Kidney (tissue), 14 donors: Measurements from ENCODE around the gene MPZL1. TPM values are rescaled to one million over a fixed set of nuclear protein-coding genes. Genes with fewer than 3 reads are reported as not detected.
"Not testable (repeated sequence)": the region's sequence is repeated elsewhere in the genome, so short reads cannot be mapped to it uniquely, and the experiment has no call there.

ENCODE experiments used
- DNase-seq, 5 donors: peaks; one replicate each; pipeline ENCODE4 v3.0.0-alpha.2; 2013 to 2020
- FAIRE-seq: peaks from 2 replicates; lab custom pipeline; 2012; peaks lifted over from hg19 to GRCh38; lab: Jason Lieb, UNC
- H3K27ac ChIP-seq, 2 donors: one replicate each; pipeline ENCODE4 v1.7.0; 2013; ENCODE audit warnings: low read depth in 2 of 2, low read length in 2 of 2, inconsistent platforms in 1 of 2
- H3K27me3 ChIP-seq: one replicate; pipeline ENCODE4 v1.7.1; 2013; ENCODE audit warnings: low read length, inconsistent platforms; ENCODE audit not compliant: control insufficient read depth, insufficient read depth
- H3K36me3 ChIP-seq, 3 donors: one replicate each; pipeline versions ENCODE4 v1.7.0 to v1.7.1; 2013; ENCODE audit warnings: low read length in 3 of 3, control low read depth in 1 of 3, inconsistent platforms in 1 of 3; ENCODE audit not compliant: insufficient read depth in 3 of 3, control insufficient read depth in 2 of 3
- H3K4me1 ChIP-seq, 3 donors: one replicate each; pipeline versions ENCODE4 v1.7.0 to v1.7.1; 2013; ENCODE audit warnings: low read length in 3 of 3, inconsistent platforms in 1 of 3, low read depth in 1 of 3; ENCODE audit not compliant: control insufficient read depth in 2 of 3, insufficient read depth in 2 of 3
- H3K4me3 ChIP-seq, 3 donors: one replicate each; pipeline versions ENCODE4 v1.7.0 to v1.8.1; 2013; ENCODE audit warnings: low read length in 3 of 3, control low read depth in 1 of 3, inconsistent platforms in 1 of 3
- H3K9ac ChIP-seq, 3 donors: one replicate each; pipeline versions ENCODE4 v1.7.0 to v1.7.1; 2013; ENCODE audit warnings: low read length in 3 of 3, control low read depth in 1 of 3, inconsistent platforms in 1 of 3
- H3K9me3 ChIP-seq, 3 donors: one replicate each; pipeline versions ENCODE4 v1.7.0 to v1.7.1; 2013; ENCODE audit warnings: low read length in 3 of 3, control low read depth in 1 of 3, inconsistent platforms in 1 of 3; ENCODE audit not compliant: control insufficient read depth in 2 of 3, insufficient read depth in 1 of 3
- CTCF ChIP-seq: IDR thresholded peaks from 3 replicates; pipeline ENCODE4 v1.5.1; 2012; ENCODE audit warnings: mild to moderate bottlenecking, moderate library complexity, borderline replicate concordance; ENCODE audit not compliant: insufficient read depth; ENCODE audit errors: extremely low read depth
- intact Hi-C: fragments of 100-400 bp; cut with DNase I; formaldehyde crosslinking; loops from one replicate; pipeline ENCODE4 v1.11.1; 2022
- polyA plus RNA-seq: library from polyadenylated mRNA; stranded (reverse); fragments of 350-450 nt; fragmentation: Illumina TruSeq; extraction: RNeasy Lipid Tissue Mini Kit (QIAGEN cat#74804); gene quantifications from one replicate; pipeline ENCODE4 v1.2.3, GENCODE V29; 2014; ENCODE audit warnings: low read depth, low replicate concordance; ENCODE audit not compliant: insufficient read depth
- total RNA-seq: library from RNA; stranded (reverse); fragmentation: NEBNext Ultra II Directional; extraction: Animal tissue kit (Norgen Biotek cat#: 25700); gene quantifications from one replicate; pipeline ENCODE4 v1.2.1, GENCODE V29; 2021
- donor health status: control.
- donor health status: control.
- donor health status: control.
- donor health status: control.
- donor health status: control.
- donor health status: DM: yes; HTN: yes; CAD: no.
- donor health status: Normal renal cell carcinoma (clear cell type).

Gene MPZL1
- total and polyA plus RNA-seq, 2 donors from 2014 or later: 42.1 to 98.3 TPM

- peaks cover 0 to 6% (median 4%) of the 10 kb centered on the region in 3 donors for H3K4me1 ChIP-seq
- no peaks in the 10 kb centered on the region for H3K36me3 ChIP-seq
- no peak for TF ChIP-seq CTCF
- intact Hi-C loops: no loop called here
- H3K4me3 ChIP-seq: no peak overlapping the region
- no peak for DNase-seq
- H3K27ac ChIP-seq: no peak overlapping the region
- no peak for FAIRE-seq
- no peaks in the 10 kb centered on the region for H3K9me3 ChIP-seq
- no peak overlapping the region for H3K9ac ChIP-seq
- no peaks in the 10 kb centered on the region for H3K27me3 ChIP-seq
These were observed 2.7 kb upstream of the MPZL1 start for GRCh38 chr1:167718914-167719691.

GRCh38 chr1:167719715-167720421 lies 1.9 kb upstream of the MPZL1 start:
- H3K36me3 ChIP-seq, H3K9me3 ChIP-seq, H3K4me3 ChIP-seq, H3K27ac ChIP-seq, H3K9ac ChIP-seq, H3K4me1 ChIP-seq, intact Hi-C loops, H3K27me3 ChIP-seq, FAIRE-seq: not testable (repeated sequence)
- DNase-seq: peak in 1 of 5 donors; percentile 57

- Histone ChIP-seq H3K4me3 (peak overlapping the region; percentile 51 to 72 (median 70)), H3K36me3 (no peaks in the 10 kb centered on the region), H3K4me1 (peaks cover 0 to 7% (median 6%) of the 10 kb centered on the region in 3 donors), H3K27ac (peak overlapping the region; percentile 68 to 84), H3K27me3 (no peaks in the 10 kb centered on the region), H3K9me3 (no peaks in the 10 kb centered on the region), H3K9ac (peak overlapping the region; percentile 52 to 68 (median 67))
- FAIRE-seq (no peak), DNase-seq (peak in 2 of 5 donors; percentile 54 to 58)
- peak; percentile 15 for TF ChIP-seq CTCF
- intact Hi-C loops: no loop called here
These were observed 691 bp upstream of the MPZL1 start for GRCh38 chr1:167720965-167721616.
